OCI-LY1 (cell line): ENCODE results near the gene LRG1.

Experiments
- H2AFZ ChIP-seq: fragments of 200-600 bp; sonication (generic), shearing (Covaris generic); 2 replicates; pipeline ENCODE4 v1.6.0; 2014; ENCODE audit warnings: antibody characterized with exemption, mild to moderate bottlenecking, low read length
- H3F3A ChIP-seq: fragments of 200-600 bp; sonication (generic), shearing (Covaris generic); 2 replicates; pipeline ENCODE4 v1.6.0; 2014; ENCODE audit warnings: mild to moderate bottlenecking, antibody characterized with exemption, low read length, moderate library complexity; ENCODE audit not compliant: insufficient read depth
- H3K27ac ChIP-seq: fragments of 200-600 bp; sonication (generic); 2 replicates; pipeline ENCODE4 v1.5.1; 2014; ENCODE audit warnings: low read length, mixed run types, mild to moderate bottlenecking, low read depth; ENCODE audit not compliant: poor library complexity, severe bottlenecking
- H3K27me3 ChIP-seq: fragments of 200-600 bp; sonication (generic); 2 replicates; pipeline ENCODE4 v1.6.0; 2014; ENCODE audit warnings: antibody characterized with exemption, mild to moderate bottlenecking, low read length, moderate library complexity; ENCODE audit not compliant: insufficient read depth
- H3K36me3 ChIP-seq: fragments of 200-600 bp; sonication (generic); 2 replicates; pipeline ENCODE4 v1.6.1; 2014; ENCODE audit warnings: mild to moderate bottlenecking, antibody characterized with exemption, low read length, moderate library complexity, mixed read lengths; ENCODE audit not compliant: insufficient read depth
- H3K4me1 ChIP-seq: fragments of 200-600 bp; sonication (generic); 2 replicates; pipeline ENCODE4 v1.5.1; 2014; ENCODE audit warnings: mild to moderate bottlenecking, low read length, moderate library complexity; ENCODE audit not compliant: insufficient read depth, severe bottlenecking
- H3K4me2 ChIP-seq: fragments of 200-600 bp; sonication (generic), shearing (Covaris generic); 2 replicates; pipeline ENCODE4 v1.6.1; 2014; ENCODE audit warnings: low read length
- H3K4me3 ChIP-seq: fragments of 200-600 bp; sonication (generic); 2 replicates; pipeline ENCODE4 v1.5.1; 2014; ENCODE audit warnings: low read length, low read depth, mild to moderate bottlenecking, mixed read lengths; ENCODE audit not compliant: poor library complexity, severe bottlenecking
- H3K79me2 ChIP-seq: fragments of 200-600 bp; shearing (Covaris generic); 2 replicates; pipeline ENCODE4 v1.6.1; 2016; ENCODE audit warnings: mixed run types, low read length, mixed read lengths; ENCODE audit not compliant: insufficient read depth
- H3K9ac ChIP-seq: fragments of 200-600 bp; sonication (generic), shearing (Covaris generic); 2 replicates; pipeline ENCODE4 v1.6.1; 2014; ENCODE audit warnings: mild to moderate bottlenecking, low read length, mixed read lengths
- H3K9me2 ChIP-seq: fragments of 200-600 bp; sonication (generic), shearing (Covaris generic); 2 replicates; pipeline ENCODE4 v1.6.1; 2014; ENCODE audit warnings: low read depth, mild to moderate bottlenecking, low read length, mixed read lengths
- H3K9me3 ChIP-seq: fragments of 200-600 bp; shearing (Covaris generic); 2 replicates; pipeline ENCODE4 v1.6.1; 2014; ENCODE audit warnings: low read length, mixed read lengths
- H4K20me1 ChIP-seq: fragments of 200-600 bp; sonication (generic), shearing (Covaris generic); 2 replicates; pipeline ENCODE4 v1.6.0; 2016; ENCODE audit warnings: mild to moderate bottlenecking, low read length; ENCODE audit not compliant: insufficient read depth
- EZH2 ChIP-seq: fragments of 200-600 bp; sonication (generic), shearing (Covaris generic); IDR thresholded peaks from 2 replicates; pipeline ENCODE4 v1.8.0; 2017; ENCODE audit warnings: borderline replicate concordance, mixed run types, mild to moderate bottlenecking, antibody characterized with exemption, low read length, moderate library complexity, mixed read lengths
- TF ChIP-seq, protein P1 (sequence below): fragments of 200-600 bp; sonication (generic), shearing (Covaris generic); IDR thresholded peaks from 2 replicates; pipeline ENCODE4 v1.5.1; 2017; ENCODE audit warnings: mild to moderate bottlenecking, antibody characterized with exemption, low read length, moderate library complexity, mixed read lengths

Gene LRG1

DNA sequence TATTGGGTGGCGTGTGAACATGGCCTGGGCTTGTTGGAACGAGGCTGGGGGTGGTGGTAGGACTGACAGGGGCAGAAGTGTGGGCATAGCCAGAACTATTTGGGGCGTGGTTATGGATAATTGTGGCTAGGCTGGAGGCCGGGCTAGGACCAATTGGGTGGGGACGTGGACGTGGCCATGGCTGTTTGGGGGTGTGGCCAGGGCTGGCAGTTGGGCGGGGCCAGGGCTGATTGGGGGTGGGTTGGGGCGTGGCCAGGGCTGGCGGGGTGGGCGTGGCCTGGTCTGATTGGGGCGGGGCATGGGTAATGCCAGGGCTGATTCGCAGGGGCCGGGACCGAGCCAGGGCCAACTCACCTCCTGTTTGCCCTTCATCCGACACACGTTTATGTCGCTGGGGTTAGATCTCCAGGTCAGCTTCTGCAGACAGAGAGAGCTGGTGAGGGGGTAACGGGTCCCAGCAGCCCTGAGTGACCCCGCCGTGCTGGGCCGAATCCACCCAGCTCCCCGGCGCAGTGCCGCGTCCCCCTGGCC, 16.8 kb upstream of the LRG1 start:
- Histone ChIP-seq H3K9ac (no peak overlapping the region), H3K4me2 (no peak overlapping the region), H3F3A (no peaks in the 10 kb centered on the region), H3K36me3 (no peaks in the 10 kb centered on the region), H4K20me1 (no peaks in the 10 kb centered on the region), H3K79me2 (no peaks in the 10 kb centered on the region), H3K9me2 (no peaks in the 10 kb centered on the region), H3K4me3 (no peak overlapping the region), H3K27me3 (peaks cover 5% of the 10 kb centered on the region; the same call in 1 of the 2 replicates), H2AFZ (no peak overlapping the region), H3K4me1 (no peaks in the 10 kb centered on the region), H3K27ac (no peak overlapping the region), H3K9me3 (no peaks in the 10 kb centered on the region)
- no peak for TF ChIP-seq EZH2
- TF ChIP-seq, protein P1, sequence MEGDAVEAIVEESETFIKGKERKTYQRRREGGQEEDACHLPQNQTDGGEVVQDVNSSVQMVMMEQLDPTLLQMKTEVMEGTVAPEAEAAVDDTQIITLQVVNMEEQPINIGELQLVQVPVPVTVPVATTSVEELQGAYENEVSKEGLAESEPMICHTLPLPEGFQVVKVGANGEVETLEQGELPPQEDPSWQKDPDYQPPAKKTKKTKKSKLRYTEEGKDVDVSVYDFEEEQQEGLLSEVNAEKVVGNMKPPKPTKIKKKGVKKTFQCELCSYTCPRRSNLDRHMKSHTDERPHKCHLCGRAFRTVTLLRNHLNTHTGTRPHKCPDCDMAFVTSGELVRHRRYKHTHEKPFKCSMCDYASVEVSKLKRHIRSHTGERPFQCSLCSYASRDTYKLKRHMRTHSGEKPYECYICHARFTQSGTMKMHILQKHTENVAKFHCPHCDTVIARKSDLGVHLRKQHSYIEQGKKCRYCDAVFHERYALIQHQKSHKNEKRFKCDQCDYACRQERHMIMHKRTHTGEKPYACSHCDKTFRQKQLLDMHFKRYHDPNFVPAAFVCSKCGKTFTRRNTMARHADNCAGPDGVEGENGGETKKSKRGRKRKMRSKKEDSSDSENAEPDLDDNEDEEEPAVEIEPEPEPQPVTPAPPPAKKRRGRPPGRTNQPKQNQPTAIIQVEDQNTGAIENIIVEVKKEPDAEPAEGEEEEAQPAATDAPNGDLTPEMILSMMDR, result no peak

DNA sequence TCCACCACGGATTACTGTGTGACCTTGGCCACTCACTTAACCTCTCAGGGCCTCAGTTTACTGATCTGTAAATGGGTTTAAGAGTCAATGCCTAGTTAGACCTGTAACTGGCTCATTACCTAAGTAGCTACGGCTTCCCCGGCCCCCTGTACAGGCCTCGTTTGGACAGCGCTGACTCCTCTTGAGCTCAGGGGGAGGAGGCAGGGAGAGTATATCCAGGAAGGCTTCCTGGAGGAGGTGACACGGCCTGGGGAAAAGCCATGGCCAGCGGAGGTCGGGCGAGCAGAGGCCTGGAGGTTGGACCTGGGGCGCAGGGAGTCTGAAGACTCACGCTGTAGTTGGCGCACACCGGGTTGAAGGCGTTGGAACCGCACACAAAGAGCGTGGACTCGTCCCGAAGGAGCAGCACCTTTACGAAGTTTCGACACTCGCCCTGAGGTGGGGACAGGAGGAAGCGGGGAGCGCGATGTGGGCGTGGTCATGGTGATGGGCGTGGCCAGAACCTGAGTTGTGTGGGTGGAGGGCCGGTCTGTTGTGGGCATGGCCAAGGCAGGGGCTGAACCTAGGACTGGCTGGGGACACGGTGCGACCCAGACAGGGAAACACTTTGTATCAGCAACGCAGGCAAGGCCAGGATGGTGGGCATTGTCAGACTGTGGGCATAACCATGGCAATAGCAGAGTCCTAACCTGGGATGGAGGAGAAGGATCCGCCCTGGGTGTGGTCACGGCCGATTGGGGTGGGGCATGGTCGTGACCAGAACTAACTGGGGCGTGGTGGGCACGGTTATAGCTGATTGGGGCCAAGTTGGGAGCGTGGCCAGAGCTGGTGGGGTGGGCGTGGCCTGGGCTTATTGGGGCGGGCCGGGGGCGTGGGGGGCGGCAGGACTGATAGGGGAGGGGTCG, 16.1 kb upstream of the LRG1 start:
- peaks cover 5% of the 10 kb centered on the region; the same call in 1 of the 2 replicates for H3K27me3 ChIP-seq
- H3K4me3 ChIP-seq, result no peak overlapping the region
- H2AFZ ChIP-seq, result no peak overlapping the region
- H3K9me3 ChIP-seq, result no peaks in the 10 kb centered on the region
- no peaks in the 10 kb centered on the region for H4K20me1 ChIP-seq
- no peaks in the 10 kb centered on the region for H3K9me2 ChIP-seq
- H3K4me2 ChIP-seq, result no peak overlapping the region
- H3F3A ChIP-seq, result no peaks in the 10 kb centered on the region
- TF ChIP-seq, protein P1, result no peak
- no peak for TF ChIP-seq EZH2
- no peak overlapping the region for H3K27ac ChIP-seq
- H3K79me2 ChIP-seq, result no peaks in the 10 kb centered on the region
- no peaks in the 10 kb centered on the region for H3K4me1 ChIP-seq
- H3K36me3 ChIP-seq, result no peaks in the 10 kb centered on the region
- H3K9ac ChIP-seq, result no peak overlapping the region

DNA sequence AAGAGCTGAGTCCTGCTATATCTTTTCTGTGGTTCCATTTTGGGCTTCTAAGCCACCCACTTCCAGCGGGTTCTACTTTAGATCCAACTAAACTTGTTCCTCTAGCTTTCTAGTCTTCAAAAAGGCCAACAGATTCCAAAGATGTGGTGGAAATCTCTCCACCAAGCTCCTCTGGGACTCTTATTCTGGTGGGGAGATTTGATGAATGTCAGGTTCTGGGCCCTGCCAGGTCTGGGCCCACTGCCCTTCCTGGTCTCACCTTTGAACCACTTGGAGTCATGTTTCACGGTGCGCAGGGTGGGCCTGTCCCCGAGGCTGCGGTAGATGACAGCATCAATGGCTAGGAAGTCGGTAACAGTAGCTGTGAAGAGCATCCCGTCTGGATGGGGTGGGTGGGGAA, 14.9 kb upstream of the LRG1 start:
- Histone ChIP-seq H3K36me3 (no peaks in the 10 kb centered on the region), H3K4me1 (no peaks in the 10 kb centered on the region), H3K4me2 (no peak overlapping the region), H3K9me2 (no peaks in the 10 kb centered on the region), H3K9ac (no peak overlapping the region), H3K4me3 (no peak overlapping the region), H3K79me2 (no peaks in the 10 kb centered on the region), H3K27ac (no peak overlapping the region), H3F3A (no peaks in the 10 kb centered on the region), H3K27me3 (peaks cover 5% of the 10 kb centered on the region; the same call in 1 of the 2 replicates), H2AFZ (no peak overlapping the region), H3K9me3 (no peaks in the 10 kb centered on the region), H4K20me1 (no peaks in the 10 kb centered on the region)
- TF ChIP-seq, protein P1, result no peak
- TF ChIP-seq EZH2, result no peak
